Pancreas (tissue), 10 donors: ENCODE results near the gene PIM3. TPM values are rescaled to one million over a fixed set of nuclear protein-coding genes. Genes with fewer than 3 reads are reported as not detected.
A peak's percentile ranks its signal among the peaks of the same experiment; 100 is the strongest.

Experiments used
- ATAC-seq, 4 donors: fragments of 200-7000 bp; cut with Tn5 transposase; one replicate each; pipeline versions ENCODE4 v1.8.0 to v1.9.1; 2020; ENCODE audit warnings: mild to moderate bottlenecking in 4 of 4, moderate library complexity in 4 of 4
- DNase-seq, 6 donors: peaks; one replicate each; pipeline ENCODE4 v3.0.0-alpha.2; 2020
- FAIRE-seq: peaks from 2 replicates; lab custom pipeline; 2012; peaks lifted over from hg19 to GRCh38; lab: Jason Lieb, UNC
- H3K27ac ChIP-seq, 4 donors: fragments of 200-600 bp; sonication (generic); 1 replicate in 3 of 4; 2 replicates in 1 of 4; pipeline versions ENCODE4 v1.5.0 to v1.8.0; 2020
- H3K27me3 ChIP-seq, 4 donors: fragments of 200-600 bp; one replicate each; pipeline ENCODE4 v1.8.0; 2021
- H3K36me3 ChIP-seq, 3 donors: fragments of 200-600 bp; sonication (generic) in 1 of 3; one replicate each; pipeline versions ENCODE4 v1.5.0 to v1.8.0; 2020 to 2021
- H3K4me1 ChIP-seq, 3 donors: fragments of 200-600 bp; one replicate each; pipeline ENCODE4 v1.8.0; 2021
- H3K4me3 ChIP-seq, 4 donors: fragments of 200-600 bp; sonication (generic) in 2 of 4; one replicate each; pipeline versions ENCODE4 v1.5.0 to v1.8.0; 2020 to 2021
- H3K9me3 ChIP-seq, 4 donors: fragments of 200-600 bp; one replicate each; pipeline ENCODE4 v1.8.0; 2021
- WGBS, 2 donors: extraction: QIAGEN DNeasy Blood & Tissue Kit; methylation state at CpG; one replicate each; pipeline ENCODE4 v1.1.7; 2013; 5-methylcytosine and 5-hydroxymethylcytosine counted together
- intact Hi-C, 3 donors: fragments of 100-400 bp; cut with DNase I; formaldehyde crosslinking; loops; one replicate each; pipeline versions ENCODE4 v1.11.1 to v1.14.2; 2022
- polyA plus RNA-seq, 2 donors: library from polyadenylated mRNA; stranded (reverse); fragments of 200-250 nt; gene quantifications; one replicate each; pipeline ENCODE4 v1.2.3, GENCODE V29; 2013
- total RNA-seq, 6 donors: library from RNA; stranded (reverse); fragmentation: NEBNext Ultra II Directional in 4 of 6; extraction: Animal tissue kit (Norgen Biotek cat#: 25700) in 4 of 6; gene quantifications; one replicate each; pipeline versions ENCODE4 v1.2.1 to v1.2.4, GENCODE V29; 2021 to 2023
- TF ChIP-seq, protein P1 (sequence below), 4 donors: fragments of 200-600 bp; sonication (generic) in 3 of 4; IDR thresholded peaks; one replicate each; pipeline versions ENCODE4 v1.5.0 to v1.8.0; 2021; ENCODE audit warnings: antibody characterized with exemption in 4 of 4
- donor health status: healthy with polysubstance abuse.
- donor health status: DM: no; HTN: no; CAD: no; lungs with moderate emphysema.
- donor health status: DM: no; HTN: no; CAD: no.
- donor health status: control.
- donor health status: control.
- donor health status: Bipolar disorder and iron deficiency.
- donor health status: DM: yes; HTN: yes; CAD: no.
- donor health status: DM: no; HTN: no; CAD: no.
- donor health status: DM: no; HTN: no; CAD: no.
- donor health status: DM: yes; HTN: yes; CAD: no.

The PIM3 gene
- total and polyA plus RNA-seq, 8 donors = 25.8 to 90.1 (median 39.9) TPM

GRCh38 chr22:49936973-49937757 lies 23.4 kb upstream of the PIM3 start:
- no peak overlapping the region for H3K4me3 ChIP-seq
- H3K36me3 ChIP-seq = no peaks in the 10 kb centered on the region
- DNase-seq = peak in 5 of 6 donors; percentile 25 to 75 (median 44)
- H3K27ac ChIP-seq = peak overlapping the region; percentile 42 to 95 (median 76)
- H3K4me1 ChIP-seq = peaks cover 14 to 23% (median 19%) of the 10 kb centered on the region in 3 donors
- WGBS, 2 donors = 78 to 79% methylated on average over 19 to 21 of the region's 21 CpGs
- FAIRE-seq = no peak
- H3K9me3 ChIP-seq = no peaks in the 10 kb centered on the region
- TF ChIP-seq, protein P1, sequence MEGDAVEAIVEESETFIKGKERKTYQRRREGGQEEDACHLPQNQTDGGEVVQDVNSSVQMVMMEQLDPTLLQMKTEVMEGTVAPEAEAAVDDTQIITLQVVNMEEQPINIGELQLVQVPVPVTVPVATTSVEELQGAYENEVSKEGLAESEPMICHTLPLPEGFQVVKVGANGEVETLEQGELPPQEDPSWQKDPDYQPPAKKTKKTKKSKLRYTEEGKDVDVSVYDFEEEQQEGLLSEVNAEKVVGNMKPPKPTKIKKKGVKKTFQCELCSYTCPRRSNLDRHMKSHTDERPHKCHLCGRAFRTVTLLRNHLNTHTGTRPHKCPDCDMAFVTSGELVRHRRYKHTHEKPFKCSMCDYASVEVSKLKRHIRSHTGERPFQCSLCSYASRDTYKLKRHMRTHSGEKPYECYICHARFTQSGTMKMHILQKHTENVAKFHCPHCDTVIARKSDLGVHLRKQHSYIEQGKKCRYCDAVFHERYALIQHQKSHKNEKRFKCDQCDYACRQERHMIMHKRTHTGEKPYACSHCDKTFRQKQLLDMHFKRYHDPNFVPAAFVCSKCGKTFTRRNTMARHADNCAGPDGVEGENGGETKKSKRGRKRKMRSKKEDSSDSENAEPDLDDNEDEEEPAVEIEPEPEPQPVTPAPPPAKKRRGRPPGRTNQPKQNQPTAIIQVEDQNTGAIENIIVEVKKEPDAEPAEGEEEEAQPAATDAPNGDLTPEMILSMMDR (IDR thresholded peaks at IDR 0.05) = no peak
- intact Hi-C loops = no loop called here
- no peak for ATAC-seq
- H3K27me3 ChIP-seq = no peaks in the 10 kb centered on the region

DNA sequence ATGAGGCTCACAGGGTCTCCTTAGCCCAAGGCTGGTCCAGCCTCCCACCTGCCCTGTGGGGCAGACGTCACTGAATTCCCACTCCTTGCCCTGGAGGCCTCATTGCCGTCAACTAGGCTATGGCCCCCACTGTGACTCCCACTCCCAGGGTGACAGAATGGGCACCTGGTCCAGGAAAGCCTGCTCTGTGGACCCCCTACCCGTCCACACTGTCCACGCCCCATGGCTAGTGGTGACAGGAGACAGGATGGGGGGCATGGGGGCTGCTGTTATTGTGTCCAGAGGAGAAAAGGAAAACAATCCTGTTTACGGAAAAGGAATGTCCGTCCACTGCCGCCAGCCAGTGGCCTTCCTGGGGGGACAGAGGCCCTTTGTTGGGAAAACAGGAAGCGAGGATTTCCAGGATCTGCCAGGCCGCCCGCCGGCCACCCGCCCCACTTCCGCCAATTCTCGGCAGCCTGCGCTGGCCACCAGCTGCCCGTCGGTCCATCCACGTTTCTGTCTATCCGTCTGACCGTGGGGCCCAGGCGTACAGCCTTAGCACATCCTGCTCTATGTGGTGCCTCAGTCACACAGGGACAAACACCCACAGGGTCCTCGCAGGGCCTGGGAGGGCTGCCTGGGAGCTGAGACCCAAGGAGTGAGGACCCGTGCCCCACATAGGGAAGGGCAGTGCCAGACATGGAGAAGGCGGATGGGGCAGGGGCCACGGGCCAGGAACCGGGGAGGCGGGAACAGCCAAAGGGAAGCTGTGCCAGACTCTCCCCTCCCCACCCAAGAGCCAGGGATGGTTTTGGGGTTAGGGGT lies 22.6 kb upstream of the PIM3 start:
- intact Hi-C loops = no loop called here
- Histone ChIP-seq H3K27me3 (no peaks in the 10 kb centered on the region), H3K4me1 (peaks cover 14 to 23% (median 19%) of the 10 kb centered on the region in 3 donors), H3K9me3 (no peaks in the 10 kb centered on the region), H3K4me3 (no peak overlapping the region), H3K36me3 (no peaks in the 10 kb centered on the region), H3K27ac (peak overlapping the region; percentile 19 to 95 (median 76))
- TF ChIP-seq, protein P1 (IDR thresholded peaks at IDR 0.05) = no peak
- DNase-seq (peak; percentile 36 to 70 (median 46)), FAIRE-seq (no peak), ATAC-seq (no peak)
- WGBS, 2 donors = 78 to 81% methylated on average over 27 of the region's 27 CpGs

GRCh38 chr22:49938565-49939136 lies 21.9 kb upstream of the PIM3 start:
- Histone ChIP-seq H3K27ac (peak overlapping the region in 1 of 4 donors; percentile 95), H3K4me1 (peaks cover 14 to 22% (median 18%) of the 10 kb centered on the region in 3 donors), H3K27me3 (no peaks in the 10 kb centered on the region), H3K36me3 (no peaks in the 10 kb centered on the region), H3K4me3 (no peak overlapping the region), H3K9me3 (no peaks in the 10 kb centered on the region)
- DNase-seq (peak; percentile 10 to 73 (median 45)), ATAC-seq (no peak), FAIRE-seq (no peak)
- TF ChIP-seq, protein P1 (IDR thresholded peaks at IDR 0.05) = no peak
- 84% methylated on average over 19 of the region's 19 CpGs for WGBS, 2 donors
- intact Hi-C loops = no loop called here

GRCh38 chr22:49941507-49942316 lies 18.9 kb upstream of the PIM3 start:
- DNase-seq = peak in 3 of 6 donors; percentile 8 to 48 (median 22)
- no peak overlapping the region for H3K27ac ChIP-seq
- peaks cover 6 to 10% (median 9%) of the 10 kb centered on the region in 3 donors for H3K4me1 ChIP-seq
- H3K27me3 ChIP-seq = no peaks in the 10 kb centered on the region
- 94 to 96% methylated on average over 16 to 17 of the region's 17 CpGs for WGBS, 2 donors
- no peak overlapping the region for H3K4me3 ChIP-seq
- TF ChIP-seq, protein P1 (IDR thresholded peaks at IDR 0.05) = no peak
- ATAC-seq = no peak
- no peaks in the 10 kb centered on the region for H3K36me3 ChIP-seq
- intact Hi-C loops = no loop called here
- H3K9me3 ChIP-seq = no peaks in the 10 kb centered on the region
- no peak for FAIRE-seq
